ENCODE measurements around the gene NACC2. TPM values are rescaled to one million over a fixed set of nuclear protein-coding genes. Genes with fewer than 3 reads are reported as not detected.

Gene NACC2
- total and polyA plus RNA-seq, 9 of the 15 experiments (the other 6 are each of a cell fraction or from before 2014, with no cell fraction given): 0.70 to 25.1 (median 5.6) TPM

DNA sequence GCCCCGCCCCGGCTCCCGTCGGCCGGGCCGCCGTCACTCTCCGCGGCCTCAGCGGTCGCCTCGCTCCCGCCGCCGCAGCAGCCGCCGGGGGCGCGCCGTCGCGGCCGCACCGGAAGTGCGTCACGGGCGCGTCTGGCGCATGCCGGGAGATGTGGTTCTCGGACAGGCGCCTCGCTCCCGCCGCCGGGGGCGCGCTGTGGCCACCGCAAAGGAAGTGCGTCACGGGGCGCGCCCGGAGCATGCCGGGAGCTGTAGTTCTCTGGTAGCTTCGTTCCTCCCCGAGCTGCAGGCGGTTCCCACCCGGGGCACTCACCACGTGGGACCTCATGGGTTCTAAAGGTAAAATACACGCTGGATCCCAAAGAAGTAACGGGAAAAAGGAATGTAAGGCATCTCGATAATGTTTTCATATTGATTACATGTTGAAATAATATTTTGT lies 133.8 kb downstream of the NACC2 start, which contains the start of gene UBAC1 (continued):
- TF ChIP-seq SMAD4 (CRISPR knock-in tag; conservative IDR thresholded peaks at IDR 0.05) (peak; percentile 92), HDAC8 (tag; IDR thresholded peaks at IDR 0.05) (no peak), ZC3H4 (CRISPR knock-in tag; IDR thresholded peaks at IDR 0.05; ENCODE audit: borderline replicate concordance) (no peak), SRSF1 (IDR thresholded peaks at IDR 0.05; ENCODE audit: low read depth, low read length) (no peak), SNIP1 (IDR thresholded peaks at IDR 0.05; ENCODE audit: low read depth) (no peak), ETS2 (tag; IDR thresholded peaks at IDR 0.05; ENCODE audit: borderline replicate concordance, poor library complexity, severe bottlenecking) (no peak), STAT5A (IDR thresholded peaks at IDR 0.05; ENCODE audit: borderline replicate concordance, low read length) (no peak), SMARCC2 (IDR thresholded peaks at IDR 0.05; ENCODE audit: low read depth) (no peak), RBM14 (IDR thresholded peaks at IDR 0.05; ENCODE audit: borderline replicate concordance, insufficient read depth, low read depth, low read length) (no peak), ZNF507 (tag; conservative IDR thresholded peaks at IDR 0.05) (no peak)
- TF ChIP-seq, protein P1, sequence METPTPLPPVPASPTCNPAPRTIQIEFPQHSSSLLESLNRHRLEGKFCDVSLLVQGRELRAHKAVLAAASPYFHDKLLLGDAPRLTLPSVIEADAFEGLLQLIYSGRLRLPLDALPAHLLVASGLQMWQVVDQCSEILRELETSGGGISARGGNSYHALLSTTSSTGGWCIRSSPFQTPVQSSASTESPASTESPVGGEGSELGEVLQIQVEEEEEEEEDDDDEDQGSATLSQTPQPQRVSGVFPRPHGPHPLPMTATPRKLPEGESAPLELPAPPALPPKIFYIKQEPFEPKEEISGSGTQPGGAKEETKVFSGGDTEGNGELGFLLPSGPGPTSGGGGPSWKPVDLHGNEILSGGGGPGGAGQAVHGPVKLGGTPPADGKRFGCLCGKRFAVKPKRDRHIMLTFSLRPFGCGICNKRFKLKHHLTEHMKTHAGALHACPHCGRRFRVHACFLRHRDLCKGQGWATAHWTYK (CRISPR knock-in tag; IDR thresholded peaks at IDR 0.05): no peak; the same call in 1 of the 2 replicates
- TF ChIP-seq, protein P2, sequence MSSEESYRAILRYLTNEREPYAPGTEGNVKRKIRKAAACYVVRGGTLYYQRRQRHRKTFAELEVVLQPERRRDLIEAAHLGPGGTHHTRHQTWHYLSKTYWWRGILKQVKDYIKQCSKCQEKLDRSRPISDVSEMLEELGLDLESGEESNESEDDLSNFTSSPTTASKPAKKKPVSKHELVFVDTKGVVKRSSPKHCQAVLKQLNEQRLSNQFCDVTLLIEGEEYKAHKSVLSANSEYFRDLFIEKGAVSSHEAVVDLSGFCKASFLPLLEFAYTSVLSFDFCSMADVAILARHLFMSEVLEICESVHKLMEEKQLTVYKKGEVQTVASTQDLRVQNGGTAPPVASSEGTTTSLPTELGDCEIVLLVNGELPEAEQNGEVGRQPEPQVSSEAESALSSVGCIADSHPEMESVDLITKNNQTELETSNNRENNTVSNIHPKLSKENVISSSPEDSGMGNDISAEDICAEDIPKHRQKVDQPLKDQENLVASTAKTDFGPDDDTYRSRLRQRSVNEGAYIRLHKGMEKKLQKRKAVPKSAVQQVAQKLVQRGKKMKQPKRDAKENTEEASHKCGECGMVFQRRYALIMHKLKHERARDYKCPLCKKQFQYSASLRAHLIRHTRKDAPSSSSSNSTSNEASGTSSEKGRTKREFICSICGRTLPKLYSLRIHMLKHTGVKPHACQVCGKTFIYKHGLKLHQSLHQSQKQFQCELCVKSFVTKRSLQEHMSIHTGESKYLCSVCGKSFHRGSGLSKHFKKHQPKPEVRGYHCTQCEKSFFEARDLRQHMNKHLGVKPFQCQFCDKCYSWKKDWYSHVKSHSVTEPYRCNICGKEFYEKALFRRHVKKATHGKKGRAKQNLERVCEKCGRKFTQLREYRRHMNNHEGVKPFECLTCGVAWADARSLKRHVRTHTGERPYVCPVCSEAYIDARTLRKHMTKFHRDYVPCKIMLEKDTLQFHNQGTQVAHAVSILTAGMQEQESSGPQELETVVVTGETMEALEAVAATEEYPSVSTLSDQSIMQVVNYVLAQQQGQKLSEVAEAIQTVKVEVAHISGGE (CRISPR knock-in tag; IDR thresholded peaks at IDR 0.05): peak in 1 of 3 experiments; percentile 94; a peak in 2 of 6 replicates
- TF ChIP-seq, protein P3, sequence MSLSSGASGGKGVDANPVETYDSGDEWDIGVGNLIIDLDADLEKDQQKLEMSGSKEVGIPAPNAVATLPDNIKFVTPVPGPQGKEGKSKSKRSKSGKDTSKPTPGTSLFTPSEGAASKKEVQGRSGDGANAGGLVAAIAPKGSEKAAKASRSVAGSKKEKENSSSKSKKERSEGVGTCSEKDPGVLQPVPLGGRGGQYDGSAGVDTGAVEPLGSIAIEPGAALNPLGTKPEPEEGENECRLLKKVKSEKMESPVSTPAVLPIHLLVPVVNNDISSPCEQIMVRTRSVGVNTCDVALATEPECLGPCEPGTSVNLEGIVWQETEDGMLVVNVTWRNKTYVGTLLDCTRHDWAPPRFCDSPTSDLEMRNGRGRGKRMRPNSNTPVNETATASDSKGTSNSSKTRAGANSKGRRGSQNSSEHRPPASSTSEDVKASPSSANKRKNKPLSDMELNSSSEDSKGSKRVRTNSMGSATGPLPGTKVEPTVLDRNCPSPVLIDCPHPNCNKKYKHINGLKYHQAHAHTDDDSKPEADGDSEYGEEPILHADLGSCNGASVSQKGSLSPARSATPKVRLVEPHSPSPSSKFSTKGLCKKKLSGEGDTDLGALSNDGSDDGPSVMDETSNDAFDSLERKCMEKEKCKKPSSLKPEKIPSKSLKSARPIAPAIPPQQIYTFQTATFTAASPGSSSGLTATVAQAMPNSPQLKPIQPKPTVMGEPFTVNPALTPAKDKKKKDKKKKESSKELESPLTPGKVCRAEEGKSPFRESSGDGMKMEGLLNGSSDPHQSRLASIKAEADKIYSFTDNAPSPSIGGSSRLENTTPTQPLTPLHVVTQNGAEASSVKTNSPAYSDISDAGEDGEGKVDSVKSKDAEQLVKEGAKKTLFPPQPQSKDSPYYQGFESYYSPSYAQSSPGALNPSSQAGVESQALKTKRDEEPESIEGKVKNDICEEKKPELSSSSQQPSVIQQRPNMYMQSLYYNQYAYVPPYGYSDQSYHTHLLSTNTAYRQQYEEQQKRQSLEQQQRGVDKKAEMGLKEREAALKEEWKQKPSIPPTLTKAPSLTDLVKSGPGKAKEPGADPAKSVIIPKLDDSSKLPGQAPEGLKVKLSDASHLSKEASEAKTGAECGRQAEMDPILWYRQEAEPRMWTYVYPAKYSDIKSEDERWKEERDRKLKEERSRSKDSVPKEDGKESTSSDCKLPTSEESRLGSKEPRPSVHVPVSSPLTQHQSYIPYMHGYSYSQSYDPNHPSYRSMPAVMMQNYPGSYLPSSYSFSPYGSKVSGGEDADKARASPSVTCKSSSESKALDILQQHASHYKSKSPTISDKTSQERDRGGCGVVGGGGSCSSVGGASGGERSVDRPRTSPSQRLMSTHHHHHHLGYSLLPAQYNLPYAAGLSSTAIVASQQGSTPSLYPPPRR (CRISPR knock-in tag; IDR thresholded peaks at IDR 0.05; ENCODE audit: borderline replicate concordance): no peak
- TF ChIP-seq, protein P4, sequence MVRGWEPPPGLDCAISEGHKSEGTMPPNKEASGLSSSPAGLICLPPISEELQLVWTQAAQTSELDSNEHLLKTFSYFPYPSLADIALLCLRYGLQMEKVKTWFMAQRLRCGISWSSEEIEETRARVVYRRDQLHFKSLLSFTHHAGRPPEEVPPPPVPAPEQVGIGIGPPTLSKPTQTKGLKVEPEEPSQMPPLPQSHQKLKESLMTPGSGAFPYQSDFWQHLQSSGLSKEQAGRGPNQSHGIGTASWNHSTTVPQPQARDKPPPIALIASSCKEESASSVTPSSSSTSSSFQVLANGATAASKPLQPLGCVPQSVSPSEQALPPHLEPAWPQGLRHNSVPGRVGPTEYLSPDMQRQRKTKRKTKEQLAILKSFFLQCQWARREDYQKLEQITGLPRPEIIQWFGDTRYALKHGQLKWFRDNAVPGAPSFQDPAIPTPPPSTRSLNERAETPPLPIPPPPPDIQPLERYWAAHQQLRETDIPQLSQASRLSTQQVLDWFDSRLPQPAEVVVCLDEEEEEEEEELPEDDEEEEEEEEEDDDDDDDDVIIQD (CRISPR knock-in tag; IDR thresholded peaks at IDR 0.05): no peak
- TF ChIP-seq, protein P5, sequence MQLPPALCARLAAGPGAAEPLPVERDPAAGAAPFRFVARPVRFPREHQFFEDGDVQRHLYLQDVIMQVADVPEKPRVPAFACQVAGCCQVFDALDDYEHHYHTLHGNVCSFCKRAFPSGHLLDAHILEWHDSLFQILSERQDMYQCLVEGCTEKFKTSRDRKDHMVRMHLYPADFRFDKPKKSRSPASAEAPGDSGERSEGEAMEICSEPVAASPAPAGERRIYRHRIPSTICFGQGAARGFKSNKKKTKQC (CRISPR knock-in tag; IDR thresholded peaks at IDR 0.05): no peak

All from K562 (cell line).